GM20000 (cell line): ENCODE data around the gene FAM180A.
"Not testable (repeated sequence)": the region's sequence is repeated elsewhere in the genome, so short reads cannot be mapped to it uniquely, and the experiment has no call there.

Experiments
- DNase-seq: peaks from one replicate; pipeline ENCODE4 v3.0.0; 2012; ENCODE audit warnings: low spot score
- TF ChIP-seq, protein P1 (sequence below): IDR thresholded peaks from 2 replicates; pipeline ENCODE4 v1.5.1; 2012; ENCODE audit warnings: mild to moderate bottlenecking, control low read depth; ENCODE audit errors: extremely low read depth, missing control alignments

FAM180A gene

DNA sequence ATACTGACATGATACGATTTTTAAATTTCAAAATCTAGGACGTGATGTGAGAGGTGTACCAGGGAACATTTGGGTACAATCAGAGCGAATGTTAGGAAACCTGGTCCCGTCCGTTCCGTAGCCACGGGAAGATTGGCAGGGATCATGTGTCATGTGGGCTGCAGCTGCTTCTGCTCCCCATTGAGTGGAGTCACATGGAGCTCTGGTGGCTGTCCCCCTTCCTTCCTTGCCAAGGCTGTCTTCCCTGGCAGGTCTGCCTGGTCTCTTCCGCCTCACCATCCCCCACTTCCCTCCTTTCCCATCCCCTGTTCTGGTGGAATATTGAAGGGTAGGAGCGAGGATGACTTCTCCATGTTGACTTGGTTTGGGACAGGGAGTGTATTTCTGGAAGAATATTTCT is 33.8 kb upstream of the FAM180A start:
- TF ChIP-seq, protein P1, sequence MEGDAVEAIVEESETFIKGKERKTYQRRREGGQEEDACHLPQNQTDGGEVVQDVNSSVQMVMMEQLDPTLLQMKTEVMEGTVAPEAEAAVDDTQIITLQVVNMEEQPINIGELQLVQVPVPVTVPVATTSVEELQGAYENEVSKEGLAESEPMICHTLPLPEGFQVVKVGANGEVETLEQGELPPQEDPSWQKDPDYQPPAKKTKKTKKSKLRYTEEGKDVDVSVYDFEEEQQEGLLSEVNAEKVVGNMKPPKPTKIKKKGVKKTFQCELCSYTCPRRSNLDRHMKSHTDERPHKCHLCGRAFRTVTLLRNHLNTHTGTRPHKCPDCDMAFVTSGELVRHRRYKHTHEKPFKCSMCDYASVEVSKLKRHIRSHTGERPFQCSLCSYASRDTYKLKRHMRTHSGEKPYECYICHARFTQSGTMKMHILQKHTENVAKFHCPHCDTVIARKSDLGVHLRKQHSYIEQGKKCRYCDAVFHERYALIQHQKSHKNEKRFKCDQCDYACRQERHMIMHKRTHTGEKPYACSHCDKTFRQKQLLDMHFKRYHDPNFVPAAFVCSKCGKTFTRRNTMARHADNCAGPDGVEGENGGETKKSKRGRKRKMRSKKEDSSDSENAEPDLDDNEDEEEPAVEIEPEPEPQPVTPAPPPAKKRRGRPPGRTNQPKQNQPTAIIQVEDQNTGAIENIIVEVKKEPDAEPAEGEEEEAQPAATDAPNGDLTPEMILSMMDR, result no peak
- no peak for DNase-seq

GRCh38 chr7:135777626-135778398 is 29.2 kb upstream of the FAM180A start:
- no peak for DNase-seq
- TF ChIP-seq, protein P1, result no peak

DNA sequence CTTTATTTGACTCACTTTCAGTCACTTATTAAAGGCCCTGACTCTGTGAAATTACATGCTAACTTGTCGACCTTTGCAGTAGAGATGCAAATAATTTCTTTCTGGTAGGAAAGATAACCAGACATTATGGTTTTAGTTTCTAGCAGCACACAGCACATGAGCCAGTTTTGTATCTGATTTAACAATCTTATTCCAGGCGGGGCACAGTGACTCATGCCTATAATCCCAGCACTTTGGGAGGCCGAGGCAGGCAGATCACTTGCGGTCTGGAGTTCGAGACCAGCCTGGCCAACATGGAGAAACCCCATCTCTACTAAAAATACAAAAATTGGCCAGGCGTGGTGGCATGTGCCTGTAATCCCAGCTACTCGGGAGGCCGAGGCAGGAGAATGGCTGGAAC is 27.3 kb upstream of the FAM180A start:
- DNase-seq, result not testable (repeated sequence)

GRCh38 chr7:135775230-135775629 is 26.6 kb upstream of the FAM180A start:
- no peak for DNase-seq
- TF ChIP-seq, protein P1, result no peak

DNA sequence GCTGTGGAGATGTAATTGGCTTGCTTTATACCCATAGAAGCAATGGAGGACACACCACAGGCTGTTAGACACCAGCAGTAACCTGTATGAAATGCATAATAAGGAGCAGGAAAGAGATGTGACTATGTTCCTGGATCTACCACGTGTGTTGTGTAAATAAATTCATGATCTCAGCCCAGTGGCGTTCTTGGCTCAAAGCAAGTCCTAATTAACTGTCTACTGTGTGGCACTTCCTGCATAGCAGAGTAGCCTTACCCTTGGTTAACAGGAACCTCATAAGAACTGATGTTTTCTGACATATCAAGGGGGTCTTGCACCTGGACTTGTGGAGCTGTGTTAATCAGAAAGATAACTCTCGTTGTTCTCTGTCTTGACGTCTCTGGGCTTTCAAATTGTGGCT is 25.7 kb upstream of the FAM180A start:
- TF ChIP-seq, protein P1, result no peak
- DNase-seq, result no peak

DNA sequence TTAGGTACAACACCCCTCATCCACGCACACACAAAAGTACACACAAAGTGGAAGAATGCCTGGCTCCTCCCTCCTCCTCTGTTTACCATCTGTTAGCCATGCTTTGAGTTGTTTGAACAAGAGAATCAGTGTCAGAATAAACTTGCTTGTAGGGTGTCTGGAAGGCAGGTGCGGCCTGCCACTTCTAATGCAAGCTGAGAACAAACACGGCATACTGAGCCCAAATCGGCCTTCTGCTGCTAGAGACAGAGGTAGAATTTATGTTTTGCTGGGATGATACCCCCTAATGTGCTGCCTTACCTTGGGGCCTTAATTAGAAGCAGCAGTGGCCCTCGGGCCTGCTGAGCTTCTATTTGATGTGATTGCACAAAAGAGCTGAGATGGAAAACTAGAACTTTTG is 24.9 kb upstream of the FAM180A start:
- no peak for DNase-seq
- TF ChIP-seq, protein P1, result no peak

GRCh38 chr7:135772639-135773222 is 24.1 kb upstream of the FAM180A start:
- TF ChIP-seq, protein P1, result no peak
- no peak for DNase-seq

DNA sequence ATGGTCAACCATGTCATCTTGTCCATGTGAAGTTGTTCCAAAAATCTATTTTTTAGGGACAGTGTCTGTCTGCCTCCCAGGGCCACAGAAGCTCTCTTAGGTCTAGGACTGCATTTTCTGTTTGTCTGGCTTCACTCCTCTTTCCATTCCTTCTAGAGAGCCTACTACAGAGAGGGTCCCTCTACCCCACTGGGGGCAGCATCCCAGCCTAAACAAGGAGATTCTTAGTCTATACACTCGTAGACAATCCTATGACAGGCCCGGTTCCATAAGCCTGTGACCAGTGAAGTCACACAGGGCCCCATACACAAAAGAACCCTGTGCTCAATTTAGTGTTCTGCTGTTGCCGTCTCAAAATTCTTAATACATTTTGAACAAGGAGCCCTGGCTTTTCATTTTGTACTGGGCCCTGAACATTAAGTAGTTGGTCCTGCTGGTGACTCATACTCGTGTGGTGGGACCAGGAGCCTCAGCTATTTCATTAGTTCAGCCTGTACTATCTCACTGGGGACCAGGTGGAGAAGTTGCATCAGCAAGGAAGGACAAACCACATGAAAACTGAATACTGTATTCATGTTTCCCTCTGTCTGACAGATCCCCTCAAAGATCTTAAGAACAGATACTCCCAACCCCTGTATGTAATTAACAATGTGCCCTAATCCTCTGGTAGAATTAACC is 23.5 kb upstream of the FAM180A start:
- no peak for DNase-seq
- TF ChIP-seq, protein P1, result no peak
